ENCODE measurements around the gene WRAP53. TPM values are rescaled to one million over a fixed set of nuclear protein-coding genes. Genes with fewer than 3 reads are reported as not detected.

Gene WRAP53
- polyA plus RNA-seq, 3 donors from 2014 or later = 18.5 to 24.8 (median 18.7) TPM

- Mint-ChIP-seq H3K4me3 (peak overlapping the region; percentile 96 to 100 (median 98)), H3K27ac (peak overlapping the region; percentile 99 to 100 (median 100)), H3K4me1 (peaks cover 43 to 59% of the 10 kb centered on the region in 2 donors), H3K36me3 (peaks cover 3 to 8% (median 7%) of the 10 kb centered on the region in 3 donors), H3K27me3 (ENCODE audit: low read depth in 3 of 3) (peaks cover 12 to 17% (median 14%) of the 10 kb centered on the region in 3 donors), H3K9me3 (no peaks in the 10 kb centered on the region)
- DNase-seq = no peak
These were observed 585 bp downstream of the WRAP53 start for GRCh38 chr17:7688808-7689316.

DNA sequence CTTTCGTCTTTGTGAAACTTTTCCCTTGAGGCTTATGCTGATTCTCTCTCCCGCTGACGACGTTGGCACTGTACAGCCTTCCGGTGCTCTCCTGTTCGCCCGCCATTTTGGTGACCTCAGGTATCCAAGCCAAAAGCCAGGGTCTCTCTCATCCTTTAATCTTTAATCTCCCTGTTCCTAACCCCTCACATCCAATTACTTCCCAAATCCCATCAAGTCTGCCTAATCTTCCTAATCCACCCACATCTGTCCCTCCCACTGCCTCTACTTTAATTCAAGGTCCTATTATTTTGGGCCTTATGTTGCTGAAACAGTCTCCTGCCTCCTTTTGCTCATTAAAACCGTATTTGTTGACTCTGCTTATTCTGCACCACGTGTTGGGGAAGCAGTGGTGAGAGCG lies 7.3 kb downstream of the WRAP53 start:
- Mint-ChIP-seq H3K27me3 (ENCODE audit: low read depth in 3 of 3) (peaks cover 0 to 2% (median 2%) of the 10 kb centered on the region in 3 donors), H3K9me3 (no peaks in the 10 kb centered on the region), H3K4me3 (no peak overlapping the region), H3K4me1 (no peaks in the 10 kb centered on the region), H3K36me3 (peaks cover 24 to 29% (median 25%) of the 10 kb centered on the region in 3 donors), H3K27ac (peak overlapping the region in 1 of 6 donors; percentile 6)
- no peak for DNase-seq

GRCh38 chr17:7697828-7698588 lies 9.7 kb downstream of the WRAP53 start:
- Mint-ChIP-seq H3K36me3 (peaks cover 34 to 39% (median 37%) of the 10 kb centered on the region in 3 donors), H3K9me3 (no peaks in the 10 kb centered on the region), H3K27me3 (ENCODE audit: low read depth in 3 of 3) (peaks cover 0 to 7% (median 5%) of the 10 kb centered on the region in 3 donors), H3K4me3 (no peak overlapping the region), H3K4me1 (no peaks in the 10 kb centered on the region), H3K27ac (no peak overlapping the region)
- DNase-seq = no peak

- H3K4me3 Mint-ChIP-seq = no peak overlapping the region
- H3K27ac Mint-ChIP-seq = peak overlapping the region in 1 of 6 donors; percentile 53
- peaks cover 10 to 14% of the 10 kb centered on the region in 2 donors for H3K4me1 Mint-ChIP-seq
- H3K36me3 Mint-ChIP-seq = peaks cover 30 to 40% (median 31%) of the 10 kb centered on the region in 3 donors
- peaks cover 4 to 11% (median 7%) of the 10 kb centered on the region in 3 donors for H3K27me3 Mint-ChIP-seq (ENCODE audit: low read depth in 3 of 3)
- H3K9me3 Mint-ChIP-seq = no peaks in the 10 kb centered on the region
- no peak for DNase-seq
These were observed 12.2 kb downstream of the WRAP53 start for GRCh38 chr17:7700510-7700909.

DNA sequence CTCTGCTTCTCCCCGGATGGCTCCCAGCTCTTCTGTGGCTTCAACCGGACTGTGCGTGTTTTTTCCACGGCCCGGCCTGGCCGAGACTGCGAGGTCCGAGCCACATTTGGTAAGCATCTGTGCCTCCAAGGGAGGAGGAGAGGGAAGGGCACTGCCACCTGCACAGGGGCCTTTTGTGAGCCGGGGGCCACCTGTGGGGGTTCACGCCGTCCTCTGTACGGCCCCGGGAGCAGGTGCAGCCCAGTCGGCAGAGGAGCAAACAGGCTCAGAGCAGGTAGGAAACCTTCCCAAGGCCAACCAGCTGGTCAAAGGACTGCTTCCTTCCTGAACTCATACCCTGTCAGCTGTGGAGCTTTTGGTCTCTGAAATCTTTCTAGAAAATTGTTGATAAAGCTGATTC lies 13.4 kb downstream of the WRAP53 start:
- Mint-ChIP-seq H3K27me3 (ENCODE audit: low read depth in 3 of 3) (peaks cover 10 to 17% (median 13%) of the 10 kb centered on the region in 3 donors), H3K9me3 (no peaks in the 10 kb centered on the region), H3K4me3 (no peak overlapping the region), H3K27ac (no peak overlapping the region), H3K36me3 (peaks cover 21 to 31% (median 23%) of the 10 kb centered on the region in 3 donors), H3K4me1 (peaks cover 17 to 19% of the 10 kb centered on the region in 2 donors)
- no peak for DNase-seq

- H3K27ac Mint-ChIP-seq = no peak overlapping the region
- peaks cover 10 to 20% (median 18%) of the 10 kb centered on the region in 3 donors for H3K27me3 Mint-ChIP-seq (ENCODE audit: low read depth in 3 of 3)
- H3K36me3 Mint-ChIP-seq = peaks cover 20 to 28% (median 20%) of the 10 kb centered on the region in 3 donors
- H3K4me3 Mint-ChIP-seq = no peak overlapping the region
- no peak for DNase-seq
- H3K9me3 Mint-ChIP-seq = no peaks in the 10 kb centered on the region
- peaks cover 17 to 19% of the 10 kb centered on the region in 2 donors for H3K4me1 Mint-ChIP-seq
These were observed 14.5 kb downstream of the WRAP53 start for GRCh38 chr17:7702776-7703175.

DNA sequence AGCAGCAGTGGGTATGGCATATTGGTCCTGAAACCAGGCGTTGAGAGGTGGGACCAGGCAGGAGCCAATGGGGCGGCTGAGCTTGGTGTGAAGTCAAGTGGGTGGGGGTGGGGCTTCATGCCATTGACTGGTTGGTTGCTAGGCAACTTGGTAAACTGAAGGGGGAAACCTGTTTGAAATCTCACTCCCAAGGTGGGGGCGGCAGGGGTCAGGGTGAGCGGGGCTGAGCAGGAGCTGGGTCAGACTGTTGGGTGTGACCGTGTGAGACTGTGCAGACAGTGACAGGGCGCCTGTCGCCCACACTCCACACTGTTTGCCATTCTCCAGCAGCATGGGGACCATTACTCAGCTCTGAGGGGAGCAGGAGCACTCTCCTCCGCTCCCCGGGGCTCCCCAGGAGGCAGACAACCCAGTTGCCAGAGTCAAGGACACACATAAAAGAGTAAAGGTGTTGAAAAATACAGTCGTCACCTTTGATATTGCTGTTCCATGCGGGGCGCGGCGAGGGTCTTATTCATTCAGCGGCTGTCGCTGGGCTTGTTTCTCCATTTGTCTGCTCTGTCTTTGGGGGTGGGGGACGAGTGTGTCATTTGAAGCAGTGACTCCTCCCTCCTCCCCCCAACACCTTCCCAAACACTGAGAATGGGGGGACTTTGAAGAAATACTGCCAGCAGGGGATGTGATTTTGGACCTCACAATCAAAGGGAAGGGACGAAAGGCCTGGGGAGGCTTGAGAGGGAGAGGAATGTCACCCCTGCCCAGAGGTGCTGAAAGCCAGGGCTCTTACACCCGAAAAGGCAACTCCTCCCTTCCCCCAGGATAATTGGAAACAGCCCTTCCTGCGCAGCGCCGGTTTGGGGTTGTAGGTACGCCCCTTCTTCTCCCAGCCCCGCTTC lies 15.6 kb downstream of the WRAP53 start:
- H3K9me3 Mint-ChIP-seq = no peaks in the 10 kb centered on the region
- H3K4me3 Mint-ChIP-seq = peak overlapping the region in 4 of 5 donors; percentile 4 to 42 (median 18)
- DNase-seq = peak in 2 of 3 donors; percentile 17
- H3K4me1 Mint-ChIP-seq = peaks cover 17 to 19% of the 10 kb centered on the region in 2 donors
- H3K36me3 Mint-ChIP-seq = peaks cover 16 to 23% (median 16%) of the 10 kb centered on the region in 3 donors
- no peak overlapping the region for H3K27ac Mint-ChIP-seq
- H3K27me3 Mint-ChIP-seq (ENCODE audit: low read depth in 3 of 3) = peaks cover 10 to 20% (median 19%) of the 10 kb centered on the region in 3 donors

GRCh38 chr17:7704601-7705268 lies 16.5 kb downstream of the WRAP53 start, which contains the start of gene EFNB3:
TSS of gene EFNB3 (plus strand) at chr17:7705202. CDS start at chr17:7705599, 397 bp downstream.
- H3K4me1 Mint-ChIP-seq = peaks cover 17 to 19% of the 10 kb centered on the region in 2 donors
- no peaks in the 10 kb centered on the region for H3K9me3 Mint-ChIP-seq
- DNase-seq = no peak
- H3K36me3 Mint-ChIP-seq = peaks cover 16 to 23% (median 16%) of the 10 kb centered on the region in 3 donors
- no peak within 1 kb of the TSS for H3K27ac Mint-ChIP-seq
- H3K27me3 Mint-ChIP-seq (ENCODE audit: low read depth in 3 of 3) = peaks cover 10 to 20% (median 19%) of the 10 kb centered on the region in 3 donors
- peak within 1 kb of the TSS; percentile 4 to 63 (median 48) for H3K4me3 Mint-ChIP-seq

- DNase-seq = no peak
These were observed 17.3 kb downstream of the WRAP53 start for GRCh38 chr17:7705269-7706255.

DNA sequence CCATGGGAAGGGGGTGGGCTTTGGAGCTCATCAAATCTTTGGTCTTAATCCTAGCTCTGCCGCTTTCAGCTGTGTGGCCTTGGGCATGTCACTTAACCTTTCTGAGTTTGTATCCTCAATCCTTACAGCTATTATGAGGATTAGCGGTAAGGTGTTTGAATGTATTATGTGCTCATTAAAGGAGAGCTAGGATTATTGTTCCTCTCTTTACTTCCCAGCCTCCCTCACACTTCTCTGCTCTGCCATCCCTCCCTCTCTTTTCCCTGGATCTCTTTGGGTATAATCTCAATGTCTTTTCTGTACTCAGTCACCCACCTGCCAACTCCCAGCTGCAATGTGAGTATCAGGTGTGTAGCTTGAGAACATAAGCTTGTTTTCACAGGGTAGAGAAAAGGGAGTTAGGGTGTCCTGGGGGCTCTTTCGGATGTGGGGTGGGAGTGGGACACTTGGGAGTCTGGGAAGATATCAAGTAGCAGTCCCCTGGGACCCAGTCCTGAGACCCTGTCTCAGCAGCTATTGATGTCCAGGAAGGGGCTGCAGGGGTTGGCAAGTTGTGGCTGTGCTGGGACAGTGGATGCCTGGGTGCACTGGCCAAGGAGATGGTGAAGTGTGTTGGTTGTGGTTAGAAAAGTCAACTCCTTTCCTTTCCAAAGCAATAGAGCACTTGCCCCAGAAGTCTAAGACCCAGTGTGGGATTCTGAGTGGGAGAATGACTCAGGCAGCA lies 18.5 kb downstream of the WRAP53 start:
- Mint-ChIP-seq H3K27me3 (ENCODE audit: low read depth in 3 of 3) (peaks cover 3 to 30% (median 16%) of the 10 kb centered on the region in 3 donors), H3K36me3 (peaks cover 7 to 13% (median 10%) of the 10 kb centered on the region in 3 donors), H3K27ac (peak overlapping the region in 1 of 6 donors; percentile 4), H3K4me1 (peaks cover 28% of the 10 kb centered on the region in 2 donors), H3K4me3 (peak overlapping the region in 2 of 5 donors; percentile 22 to 43), H3K9me3 (peaks cover 0 to 2% (median 0%) of the 10 kb centered on the region in 6 donors)
- DNase-seq = no peak

More at GRCh38 chr17:7705269-7706255, 17.3 kb downstream of the WRAP53 start:
- Mint-ChIP-seq H3K9me3 (no peaks in the 10 kb centered on the region), H3K36me3 (peaks cover 13 to 21% (median 15%) of the 10 kb centered on the region in 3 donors), H3K4me3 (peak overlapping the region in 3 of 5 donors; percentile 3 to 54 (median 18)), H3K27ac (no peak overlapping the region), H3K4me1 (peaks cover 23 to 25% of the 10 kb centered on the region in 2 donors), H3K27me3 (ENCODE audit: low read depth in 3 of 3) (peaks cover 8 to 27% (median 19%) of the 10 kb centered on the region in 3 donors)

DNA sequence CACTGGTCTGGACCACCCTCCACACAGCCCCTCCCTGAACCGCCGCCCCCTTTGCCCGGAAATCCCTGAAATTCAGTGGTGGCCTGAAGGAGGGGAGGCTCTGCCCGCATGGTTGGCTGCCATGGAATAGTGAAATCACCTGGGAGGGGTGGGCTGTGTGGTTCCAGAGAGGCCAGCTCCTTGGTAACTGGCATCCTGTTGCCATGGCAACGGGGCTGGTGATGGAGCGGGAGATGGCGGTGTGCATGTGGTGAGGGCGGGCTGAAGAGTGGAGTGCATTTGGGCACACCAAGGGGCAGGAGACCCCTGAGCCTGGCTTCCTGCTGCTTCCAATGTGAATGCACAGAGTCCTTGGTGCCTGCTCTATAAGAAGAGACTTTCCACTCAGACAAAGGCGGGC lies 19.2 kb downstream of the WRAP53 start:
- DNase-seq = no peak
- Mint-ChIP-seq H3K4me1 (peaks cover 28% of the 10 kb centered on the region in 2 donors), H3K27ac (no peak overlapping the region), H3K9me3 (peaks cover 0 to 2% (median 0%) of the 10 kb centered on the region in 6 donors), H3K27me3 (ENCODE audit: low read depth in 3 of 3) (peaks cover 3 to 30% (median 19%) of the 10 kb centered on the region in 3 donors), H3K36me3 (peaks cover 3 to 9% (median 3%) of the 10 kb centered on the region in 3 donors), H3K4me3 (no peak overlapping the region)
